Testis (tissue), 2 donors: ENCODE measurements around the gene SPATS2L.

Experiments used
- POLR2A ChIP-seq: fragments of 450-650 bp; IDR thresholded peaks from one replicate; pipeline ENCODE4 v1.6.1; 2017; ENCODE audit warnings: antibody characterized with exemption, mild to moderate bottlenecking, moderate library complexity
- TF ChIP-seq, protein P1 (sequence below), 3 experiments: fragments of 450-650 bp in 2 of 3; fragments of 200-600 bp in 1 of 3; sonication (generic) in 1 of 3; IDR thresholded peaks; one replicate each; pipeline ENCODE4 v1.5.1; 2016 to 2019; ENCODE audit warnings: antibody characterized with exemption in 3 of 3, mild to moderate bottlenecking in 2 of 3, moderate library complexity in 1 of 3

DNA sequence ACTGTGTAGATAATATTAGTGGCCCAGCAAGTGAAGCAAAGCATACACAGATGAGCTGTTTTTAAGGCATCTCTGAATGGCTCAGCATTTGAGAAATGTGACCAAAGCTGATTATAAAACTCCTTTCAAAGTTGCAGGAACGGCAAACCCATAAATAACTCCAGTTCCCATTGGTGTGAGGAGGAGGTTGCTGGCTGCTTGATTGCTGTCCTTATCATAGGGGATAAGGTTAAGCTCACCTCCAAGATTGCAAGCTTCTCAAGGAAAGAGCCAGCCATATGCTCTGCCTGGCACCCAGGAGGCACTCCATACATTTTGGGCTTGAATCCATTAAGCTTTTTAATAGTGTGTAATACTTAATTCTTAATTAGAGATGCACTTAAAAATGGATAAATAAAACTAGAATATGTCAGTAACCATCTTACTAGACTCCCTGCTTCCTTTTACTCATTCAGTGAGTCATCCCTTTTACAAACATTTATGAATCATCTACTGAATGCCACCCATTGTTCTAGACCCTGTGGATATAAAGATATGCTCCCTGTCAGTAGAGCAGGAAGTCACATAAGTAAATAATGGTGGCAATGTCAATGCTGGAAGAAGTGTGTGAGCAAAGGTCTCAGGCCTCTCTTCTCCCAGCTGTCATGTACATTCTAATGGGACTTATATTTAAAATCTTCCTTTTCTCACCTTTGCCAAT, 99.3 kb downstream of the SPATS2L start:
- TF ChIP-seq, protein P1, sequence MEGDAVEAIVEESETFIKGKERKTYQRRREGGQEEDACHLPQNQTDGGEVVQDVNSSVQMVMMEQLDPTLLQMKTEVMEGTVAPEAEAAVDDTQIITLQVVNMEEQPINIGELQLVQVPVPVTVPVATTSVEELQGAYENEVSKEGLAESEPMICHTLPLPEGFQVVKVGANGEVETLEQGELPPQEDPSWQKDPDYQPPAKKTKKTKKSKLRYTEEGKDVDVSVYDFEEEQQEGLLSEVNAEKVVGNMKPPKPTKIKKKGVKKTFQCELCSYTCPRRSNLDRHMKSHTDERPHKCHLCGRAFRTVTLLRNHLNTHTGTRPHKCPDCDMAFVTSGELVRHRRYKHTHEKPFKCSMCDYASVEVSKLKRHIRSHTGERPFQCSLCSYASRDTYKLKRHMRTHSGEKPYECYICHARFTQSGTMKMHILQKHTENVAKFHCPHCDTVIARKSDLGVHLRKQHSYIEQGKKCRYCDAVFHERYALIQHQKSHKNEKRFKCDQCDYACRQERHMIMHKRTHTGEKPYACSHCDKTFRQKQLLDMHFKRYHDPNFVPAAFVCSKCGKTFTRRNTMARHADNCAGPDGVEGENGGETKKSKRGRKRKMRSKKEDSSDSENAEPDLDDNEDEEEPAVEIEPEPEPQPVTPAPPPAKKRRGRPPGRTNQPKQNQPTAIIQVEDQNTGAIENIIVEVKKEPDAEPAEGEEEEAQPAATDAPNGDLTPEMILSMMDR (IDR thresholded peaks at IDR 0.05): no peak
- no peak for TF ChIP-seq POLR2A
